ENCODE data around the gene PRSS27. TPM values are rescaled to one million over a fixed set of nuclear protein-coding genes. Genes with fewer than 3 reads are reported as not detected.

The PRSS27 gene
- 4.4 and 5.3 TPM in 2 replicates for total RNA-seq

GRCh38 chr16:2720064-2720457 lies at the start of gene PRSS27:
Gene PRSS27 (minus strand): TSS chr16:2720224. CDS start chr16:2720160, 64 bp downstream.

GRCh38 chr16:2752035-2752849 lies 32.2 kb upstream of the PRSS27 start, which contains the start of gene SRRM2:
Gene SRRM2 (plus strand): TSS chr16:2752638. CDS start chr16:2756365, 3,727 bp downstream.

GRCh38 chr16:2682209-2683021 lies 37.6 kb downstream of the PRSS27 start, which contains the start of gene KCTD5:
Gene KCTD5 (plus strand): TSS chr16:2682523. CDS start chr16:2682549, 26 bp downstream.

Other genes with a start within 250 kb of the PRSS27 start
- 0.14 TPM in 1 of 2 replicates, not detected in the other for gene NTN3, start 248.9 kb downstream of the PRSS27 start, total RNA-seq
- gene TBC1D24, start 245.1 kb downstream of the PRSS27 start, total RNA-seq: 5.8 and 6.2 TPM in 2 replicates
- gene ATP6V0C, start 206.3 kb downstream of the PRSS27 start, total RNA-seq: 53.2 and 62.1 TPM in 2 replicates
- 19.3 and 38.5 TPM in 2 replicates for gene AMDHD2, start 199.9 kb downstream of the PRSS27 start, total RNA-seq
- gene CEMP1, start 188.8 kb downstream of the PRSS27 start, total RNA-seq: not detected in 2 replicates
- gene PDPK1, start 182.2 kb downstream of the PRSS27 start, total RNA-seq: 11.8 and 18.5 TPM in 2 replicates
- gene KCTD5, start 37.7 kb downstream of the PRSS27 start, total RNA-seq: 36.5 and 56.4 TPM in 2 replicates
- gene SRRM2, start 32.4 kb upstream of the PRSS27 start, total RNA-seq: 60.4 and 103 TPM in 2 replicates
- gene ELOB, start 57.1 kb upstream of the PRSS27 start, total RNA-seq: 367 and 643 TPM in 2 replicates
- gene PRSS33, start 67.3 kb upstream of the PRSS27 start, total RNA-seq: not detected in 2 replicates
- gene PRSS41, start 78.2 kb upstream of the PRSS27 start, total RNA-seq: not detected in 2 replicates
- gene PRSS21, start 97.0 kb upstream of the PRSS27 start, total RNA-seq: 3.4 and 7.5 TPM in 2 replicates
- gene ZG16B, start 110.1 kb upstream of the PRSS27 start, total RNA-seq: 3.0 and 3.2 TPM in 2 replicates
- gene PRSS22, start 137.9 kb upstream of the PRSS27 start, total RNA-seq: 21.6 and 23.4 TPM in 2 replicates
- gene FLYWCH2, start 163.0 kb upstream of the PRSS27 start, total RNA-seq: 74.3 and 115 TPM in 2 replicates
- gene FLYWCH1, start 191.7 kb upstream of the PRSS27 start, total RNA-seq: 38.6 and 46.0 TPM in 2 replicates
- 22.7 and 23.4 TPM in 2 replicates for gene KREMEN2, start 244.1 kb upstream of the PRSS27 start, total RNA-seq
- 20.6 and 27.6 TPM in 2 replicates for gene PAQR4, start 249.1 kb upstream of the PRSS27 start, total RNA-seq